ENCODE data around the gene TRIM8. TPM values are rescaled to one million over a fixed set of nuclear protein-coding genes. Genes with fewer than 3 reads are reported as not detected.

The TRIM8 gene
- total RNA-seq, 1 donor from 2014 or later = 31.4 TPM

GRCh38 chr10:102614888-102615287, 29.4 kb upstream of the TRIM8 start:
- no peak overlapping the region for H3K4me3 Mint-ChIP-seq
- Histone ChIP-seq H3K27ac (no peak overlapping the region), H3K4me3 (no peak overlapping the region), H3F3A (ENCODE audit: low read depth) (no peaks in the 10 kb centered on the region), H3K79me2 (ENCODE audit: low read depth) (no peaks in the 10 kb centered on the region), H4K20me1 (ENCODE audit: low read depth) (peaks cover 5% of the 10 kb centered on the region), H3K27me3 (no peaks in the 10 kb centered on the region), H3K9me3 (ENCODE audit: low read depth) (no peaks in the 10 kb centered on the region), H3K4me1 (peaks cover 6% of the 10 kb centered on the region), H3K36me3 (no peaks in the 10 kb centered on the region), H3K4me2 (no peak overlapping the region), H3K9ac (no peak overlapping the region), H2AFZ (replicated peaks) (no peak overlapping the region)
- peaks cover 4% of the 10 kb centered on the region for H3K27me3 Mint-ChIP-seq (ENCODE audit: insufficient read depth, low read depth)
- peaks cover 39% of the 10 kb centered on the region for H3K4me1 Mint-ChIP-seq
- H3K9me3 Mint-ChIP-seq = no peaks in the 10 kb centered on the region
- TF ChIP-seq EZH2phosphoT487 (IDR thresholded peaks at IDR 0.05) (no peak), EZH2 (IDR thresholded peaks at IDR 0.05) (no peak), CTCF (IDR thresholded peaks at IDR 0.05) (no peak)
- DNase-seq (ENCODE audit: low spot score) = no peak
- H3K27ac Mint-ChIP-seq = no peak overlapping the region
- peaks cover 22% of the 10 kb centered on the region for H3K36me3 Mint-ChIP-seq

- no peak overlapping the region for H2AFZ ChIP-seq (replicated peaks)
- TF ChIP-seq EZH2 (IDR thresholded peaks at IDR 0.05) (no peak), CTCF (IDR thresholded peaks at IDR 0.05) (peak; percentile 61), EZH2phosphoT487 (IDR thresholded peaks at IDR 0.05) (no peak)
- Mint-ChIP-seq H3K4me3 (no peak overlapping the region), H3K36me3 (peaks cover 22% of the 10 kb centered on the region), H3K4me1 (peaks cover 38% of the 10 kb centered on the region), H3K9me3 (no peaks in the 10 kb centered on the region), H3K27me3 (ENCODE audit: insufficient read depth, low read depth) (peaks cover 4% of the 10 kb centered on the region), H3K27ac (no peak overlapping the region)
- H3K79me2 ChIP-seq (ENCODE audit: low read depth) = no peaks in the 10 kb centered on the region
- H3K4me2 ChIP-seq = no peak overlapping the region
- H3K27ac ChIP-seq = no peak overlapping the region
- H3K4me1 ChIP-seq = peaks cover 6% of the 10 kb centered on the region
- H3K4me3 ChIP-seq = no peak overlapping the region
- H3K9ac ChIP-seq = no peak overlapping the region
- peak; percentile 64 for DNase-seq (ENCODE audit: low spot score)
- H4K20me1 ChIP-seq (ENCODE audit: low read depth) = peaks cover 5% of the 10 kb centered on the region
- H3K9me3 ChIP-seq (ENCODE audit: low read depth) = no peaks in the 10 kb centered on the region
- no peaks in the 10 kb centered on the region for H3K27me3 ChIP-seq
- no peaks in the 10 kb centered on the region for H3K36me3 ChIP-seq
- no peaks in the 10 kb centered on the region for H3F3A ChIP-seq (ENCODE audit: low read depth)
Measured at GRCh38 chr10:102615361-102615760, 28.9 kb upstream of the TRIM8 start.

GRCh38 chr10:102616066-102616770, 28.1 kb upstream of the TRIM8 start:
- H3K36me3 ChIP-seq = no peaks in the 10 kb centered on the region
- no peaks in the 10 kb centered on the region for H3K9me3 Mint-ChIP-seq
- peaks cover 30% of the 10 kb centered on the region for H3K4me1 Mint-ChIP-seq
- DNase-seq (ENCODE audit: low spot score) = no peak
- TF ChIP-seq EZH2phosphoT487 (IDR thresholded peaks at IDR 0.05) (no peak), EZH2 (IDR thresholded peaks at IDR 0.05) (no peak), CTCF (IDR thresholded peaks at IDR 0.05) (no peak)
- H3K4me1 ChIP-seq = peaks cover 6% of the 10 kb centered on the region
- H3K27ac Mint-ChIP-seq = no peak overlapping the region
- H3K79me2 ChIP-seq (ENCODE audit: low read depth) = no peaks in the 10 kb centered on the region
- no peak overlapping the region for H3K27ac ChIP-seq
- no peaks in the 10 kb centered on the region for H3F3A ChIP-seq (ENCODE audit: low read depth)
- H3K4me3 ChIP-seq = no peak overlapping the region
- no peaks in the 10 kb centered on the region for H3K9me3 ChIP-seq (ENCODE audit: low read depth)
- peaks cover 5% of the 10 kb centered on the region for H4K20me1 ChIP-seq (ENCODE audit: low read depth)
- H3K36me3 Mint-ChIP-seq = peaks cover 22% of the 10 kb centered on the region
- H2AFZ ChIP-seq (replicated peaks) = no peak overlapping the region
- no peaks in the 10 kb centered on the region for H3K27me3 ChIP-seq
- no peak overlapping the region for H3K9ac ChIP-seq
- no peak overlapping the region for H3K4me2 ChIP-seq
- H3K4me3 Mint-ChIP-seq = no peak overlapping the region
- H3K27me3 Mint-ChIP-seq (ENCODE audit: insufficient read depth, low read depth) = peaks cover 4% of the 10 kb centered on the region

Data from neural progenitor cell (in vitro differentiated cells).